OCI-LY3 (cell line): ENCODE results near the gene LHPP.

Source experiments
- CTCF ChIP-seq: fragments of 200-600, 300-600 bp; sonication (generic); IDR thresholded peaks from 2 replicates; pipeline ENCODE4 v1.5.1; 2014; ENCODE audit warnings: antibody characterized with exemption, low read length, low read depth
- EZH2phosphoT487 ChIP-seq: fragments of 200-600 bp; shearing (Covaris generic); IDR thresholded peaks from 2 replicates; pipeline ENCODE4 v1.6.1; 2018; ENCODE audit warnings: antibody characterized with exemption, mixed run types, low read depth

GRCh38 chr10:124598773-124599587 lies 137.4 kb downstream of the LHPP start:
- TF ChIP-seq CTCF (no peak), EZH2phosphoT487 (no peak)
